ENCODE measurements around the gene TDP1.

TDP1 gene

GRCh38 chr14:90005441-90005840, 49.7 kb downstream of the TDP1 start:
- no peak for DNase-seq (ENCODE audit: low spot score)
- Histone ChIP-seq H3K27me3 (ENCODE audit: insufficient read depth, poor library complexity, severe bottlenecking) (no peaks in the 10 kb centered on the region), H3K4me3 (ENCODE audit: severe bottlenecking) (no peak overlapping the region), H3K9me3 (ENCODE audit: severe bottlenecking) (no peaks in the 10 kb centered on the region), H3K36me3 (ENCODE audit: low read depth) (peaks cover 76% of the 10 kb centered on the region), H3K27ac (ENCODE audit: poor library complexity, severe bottlenecking) (no peak overlapping the region), H3K4me1 (ENCODE audit: insufficient read depth, poor library complexity, severe bottlenecking) (no peaks in the 10 kb centered on the region)
- TF ChIP-seq, protein P1, sequence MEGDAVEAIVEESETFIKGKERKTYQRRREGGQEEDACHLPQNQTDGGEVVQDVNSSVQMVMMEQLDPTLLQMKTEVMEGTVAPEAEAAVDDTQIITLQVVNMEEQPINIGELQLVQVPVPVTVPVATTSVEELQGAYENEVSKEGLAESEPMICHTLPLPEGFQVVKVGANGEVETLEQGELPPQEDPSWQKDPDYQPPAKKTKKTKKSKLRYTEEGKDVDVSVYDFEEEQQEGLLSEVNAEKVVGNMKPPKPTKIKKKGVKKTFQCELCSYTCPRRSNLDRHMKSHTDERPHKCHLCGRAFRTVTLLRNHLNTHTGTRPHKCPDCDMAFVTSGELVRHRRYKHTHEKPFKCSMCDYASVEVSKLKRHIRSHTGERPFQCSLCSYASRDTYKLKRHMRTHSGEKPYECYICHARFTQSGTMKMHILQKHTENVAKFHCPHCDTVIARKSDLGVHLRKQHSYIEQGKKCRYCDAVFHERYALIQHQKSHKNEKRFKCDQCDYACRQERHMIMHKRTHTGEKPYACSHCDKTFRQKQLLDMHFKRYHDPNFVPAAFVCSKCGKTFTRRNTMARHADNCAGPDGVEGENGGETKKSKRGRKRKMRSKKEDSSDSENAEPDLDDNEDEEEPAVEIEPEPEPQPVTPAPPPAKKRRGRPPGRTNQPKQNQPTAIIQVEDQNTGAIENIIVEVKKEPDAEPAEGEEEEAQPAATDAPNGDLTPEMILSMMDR (IDR thresholded peaks at IDR 0.05; ENCODE audit: poor library complexity, severe bottlenecking): no peak
- ATAC-seq (ENCODE audit: low read depth): no peak

DNA sequence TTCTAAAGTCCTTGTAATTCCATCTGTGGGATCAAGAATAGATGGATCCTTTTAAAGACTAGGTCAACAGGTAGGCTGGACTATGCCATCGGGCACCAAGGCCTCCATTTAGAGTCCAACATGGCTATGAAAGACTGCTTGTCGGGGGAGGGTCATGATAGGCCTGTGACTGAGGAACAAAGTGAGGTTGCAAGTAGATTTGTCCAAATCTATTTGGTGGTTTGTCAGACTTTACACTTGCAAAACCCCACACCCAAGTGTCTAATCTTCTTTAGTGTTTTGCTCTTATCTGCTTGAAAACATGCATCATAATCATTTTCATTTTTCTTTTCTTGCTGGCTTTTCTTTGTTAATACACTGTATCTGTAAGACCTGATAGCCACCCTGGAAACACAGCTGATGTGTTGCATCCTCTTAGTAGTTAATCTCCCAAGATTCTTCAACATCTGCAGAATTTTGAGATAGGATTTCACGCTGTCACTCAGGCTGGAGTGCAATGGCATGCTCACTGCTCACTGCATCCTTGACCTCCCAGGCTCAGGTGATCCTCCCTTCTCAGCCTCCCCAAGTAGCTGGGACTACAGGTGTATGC, 50.3 kb downstream of the TDP1 start:
- no peaks in the 10 kb centered on the region for H3K27me3 ChIP-seq (ENCODE audit: insufficient read depth, poor library complexity, severe bottlenecking)
- no peak overlapping the region for H3K4me3 ChIP-seq (ENCODE audit: severe bottlenecking)
- TF ChIP-seq, protein P1 (IDR thresholded peaks at IDR 0.05; ENCODE audit: poor library complexity, severe bottlenecking): no peak
- H3K36me3 ChIP-seq (ENCODE audit: low read depth): peaks cover 74% of the 10 kb centered on the region
- H3K9me3 ChIP-seq (ENCODE audit: severe bottlenecking): no peaks in the 10 kb centered on the region
- no peak for DNase-seq (ENCODE audit: low spot score)
- H3K4me1 ChIP-seq (ENCODE audit: insufficient read depth, poor library complexity, severe bottlenecking): no peaks in the 10 kb centered on the region
- H3K27ac ChIP-seq (ENCODE audit: poor library complexity, severe bottlenecking): no peak overlapping the region
- ATAC-seq (ENCODE audit: low read depth): no peak

GRCh38 chr14:90017371-90017770, 61.6 kb downstream of the TDP1 start:
- no peak overlapping the region for H3K27ac ChIP-seq (ENCODE audit: poor library complexity, severe bottlenecking)
- DNase-seq (ENCODE audit: low spot score) (no peak), ATAC-seq (ENCODE audit: low read depth) (no peak)
- no peaks in the 10 kb centered on the region for H3K9me3 ChIP-seq (ENCODE audit: severe bottlenecking)
- H3K4me3 ChIP-seq (ENCODE audit: severe bottlenecking): no peak overlapping the region
- H3K4me1 ChIP-seq (ENCODE audit: insufficient read depth, poor library complexity, severe bottlenecking): no peaks in the 10 kb centered on the region
- H3K36me3 ChIP-seq (ENCODE audit: low read depth): peaks cover 50% of the 10 kb centered on the region
- TF ChIP-seq, protein P1 (IDR thresholded peaks at IDR 0.05; ENCODE audit: poor library complexity, severe bottlenecking): no peak
- no peaks in the 10 kb centered on the region for H3K27me3 ChIP-seq (ENCODE audit: insufficient read depth, poor library complexity, severe bottlenecking)

DNA sequence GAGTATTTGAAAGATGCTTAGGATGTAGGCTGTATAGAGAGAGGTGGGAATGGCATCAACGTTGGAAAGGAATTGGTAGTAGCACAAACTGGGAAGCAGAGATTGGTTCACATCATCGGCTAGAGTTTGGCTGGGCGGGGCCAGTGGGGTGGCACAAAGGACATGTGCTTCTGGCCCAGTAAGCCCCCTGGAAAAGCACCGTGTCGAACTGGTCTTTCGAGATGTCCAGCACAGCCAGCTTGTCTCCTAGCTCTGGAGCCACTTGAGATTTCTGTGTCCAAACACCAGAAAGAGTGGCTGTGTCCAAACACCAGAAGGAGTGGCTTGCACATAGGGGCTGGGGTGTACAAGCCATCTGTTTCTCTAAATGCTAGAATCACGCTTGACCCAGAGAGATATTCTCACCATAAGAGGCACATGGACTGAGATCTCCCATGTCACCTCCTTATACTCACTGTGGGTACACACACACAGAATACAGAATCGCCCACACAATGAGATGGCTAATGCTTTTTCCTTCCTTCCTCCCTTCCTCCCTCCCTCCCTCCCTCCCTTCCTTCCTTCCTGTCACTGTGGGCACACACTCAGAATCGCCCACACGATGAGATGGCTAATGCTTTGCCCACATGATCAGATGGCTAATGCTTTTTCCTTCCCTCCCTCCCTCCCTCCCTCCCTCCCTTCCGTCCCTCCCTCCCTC, 64.2 kb downstream of the TDP1 start:
- TF ChIP-seq, protein P1 (IDR thresholded peaks at IDR 0.05; ENCODE audit: poor library complexity, severe bottlenecking): no peak
- Histone ChIP-seq H3K4me1 (ENCODE audit: insufficient read depth, poor library complexity, severe bottlenecking) (no peaks in the 10 kb centered on the region), H3K27me3 (ENCODE audit: insufficient read depth, poor library complexity, severe bottlenecking) (no peaks in the 10 kb centered on the region), H3K4me3 (ENCODE audit: severe bottlenecking) (no peak overlapping the region), H3K36me3 (ENCODE audit: low read depth) (peaks cover 55% of the 10 kb centered on the region), H3K27ac (ENCODE audit: poor library complexity, severe bottlenecking) (no peak overlapping the region), H3K9me3 (ENCODE audit: severe bottlenecking) (no peaks in the 10 kb centered on the region)
- no peak for ATAC-seq (ENCODE audit: low read depth)
- no peak for DNase-seq (ENCODE audit: low spot score)
